Lung (tissue), 12 donors: Measurements from ENCODE around the gene SLC2A6. TPM values are rescaled to one million over a fixed set of nuclear protein-coding genes. Genes with fewer than 3 reads are reported as not detected.
A peak's percentile ranks its signal among the peaks of the same experiment; 100 is the strongest.

Experiments
- ATAC-seq: fragments of 200-7000 bp; cut with Tn5 transposase; one replicate; pipeline ENCODE4 v1.9.1; 2020; ENCODE audit warnings: moderate number of reproducible peaks; ENCODE audit not compliant: insufficient read depth, low FRiP score
- DNase-seq, 3 donors: peaks; one replicate each; pipeline ENCODE4 v3.0.0-alpha.2; 2013 to 2017
- H3K27ac ChIP-seq, 2 donors: one replicate each; pipeline ENCODE4 v1.5.1; 2013; ENCODE audit warnings: mild to moderate bottlenecking in 2 of 2, moderate library complexity in 2 of 2, control low read depth in 1 of 2, inconsistent platforms in 1 of 2, low read depth in 1 of 2, low read length in 1 of 2
- H3K27me3 ChIP-seq, 3 donors: one replicate each; pipeline ENCODE4 v1.5.1; 2013; ENCODE audit warnings: low read length in 2 of 3; ENCODE audit not compliant: control insufficient read depth in 3 of 3, insufficient read depth in 3 of 3
- H3K36me3 ChIP-seq, 4 donors: one replicate each; pipeline ENCODE4 v1.5.1; 2013; ENCODE audit warnings: low read length in 4 of 4, mild to moderate bottlenecking in 1 of 4, moderate library complexity in 1 of 4; ENCODE audit not compliant: control insufficient read depth in 4 of 4, insufficient read depth in 4 of 4
- H3K4me1 ChIP-seq, 5 donors: one replicate each; pipeline ENCODE4 v1.5.1; 2013; ENCODE audit warnings: low read length in 5 of 5, mild to moderate bottlenecking in 2 of 5, moderate library complexity in 1 of 5; ENCODE audit not compliant: control insufficient read depth in 5 of 5, insufficient read depth in 5 of 5
- H3K4me3 ChIP-seq: one replicate; pipeline ENCODE4 v1.5.1; 2013; ENCODE audit warnings: mild to moderate bottlenecking, control low read depth, moderate library complexity
- H3K9ac ChIP-seq, 2 donors: one replicate each; pipeline ENCODE4 v1.5.1; 2013; ENCODE audit warnings: low read length in 2 of 2, control low read depth in 1 of 2; ENCODE audit not compliant: insufficient read depth in 1 of 2
- H3K9me3 ChIP-seq, 4 donors: one replicate each; pipeline ENCODE4 v1.5.1; 2013; ENCODE audit warnings: low read length in 3 of 4, mild to moderate bottlenecking in 1 of 4, moderate library complexity in 1 of 4; ENCODE audit not compliant: control insufficient read depth in 4 of 4, insufficient read depth in 3 of 4
- CTCF ChIP-seq: IDR thresholded peaks from 2 replicates; pipeline ENCODE4 v1.5.1; 2012; ENCODE audit warnings: mild to moderate bottlenecking; ENCODE audit errors: control extremely low read depth, extremely low read depth
- WGBS, 2 donors: extraction: QIAGEN DNeasy Blood & Tissue Kit; methylation state at CpG; one replicate each; pipeline ENCODE4 v1.1.7; 2013; 5-methylcytosine and 5-hydroxymethylcytosine counted together
- polyA plus RNA-seq, 2 donors: library from polyadenylated mRNA; stranded (reverse); fragments of 200-250 nt; gene quantifications; one replicate each; pipeline ENCODE4 v1.2.1, GENCODE V29; 2013
- total RNA-seq, 2 donors: library from RNA; depleted of rRNA in 1 of 2; stranded (reverse); fragments of >200 nt in 1 of 2; gene quantifications; one replicate each; pipeline ENCODE4 v1.2.1, GENCODE V29; 2014 to 2021
- donor health status: control.
- donor health status: control.
- donor health status: Bipolar disorder and iron deficiency.
- donor health status: healthy.
- donor health status: DM: yes; HTN: yes; CAD: no.

SLC2A6 gene
- total and polyA plus RNA-seq, 4 donors, result 8.4 to 49.6 (median 18.5) TPM

DNA sequence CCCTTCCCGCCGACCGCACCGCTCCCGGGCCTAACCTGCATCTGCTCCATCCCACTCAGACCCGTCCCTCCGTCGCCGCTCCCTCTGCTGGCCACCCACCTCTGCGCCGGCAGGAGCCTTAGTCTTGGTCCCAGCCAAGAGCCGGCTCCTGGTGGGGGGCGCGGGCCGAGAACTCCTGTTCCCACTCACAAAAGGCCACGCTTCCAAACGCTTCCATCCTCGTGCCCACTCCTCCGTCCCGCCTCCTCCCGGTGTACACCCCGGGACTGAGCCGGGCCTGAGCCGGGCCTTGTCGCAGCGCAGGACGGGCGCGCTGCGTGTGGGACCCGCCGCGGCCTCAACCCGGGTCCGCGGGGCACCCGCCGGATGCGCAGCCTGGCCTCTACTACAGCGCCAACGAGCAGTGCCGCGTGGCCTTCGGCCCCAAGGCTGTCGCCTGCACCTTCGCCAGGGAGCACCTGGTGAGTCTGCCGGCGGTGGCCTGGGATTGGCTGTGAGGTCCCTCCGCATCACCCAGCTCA, 49.2 kb downstream of the SLC2A6 start:
- TF ChIP-seq CTCF, result no peak
- Histone ChIP-seq H3K36me3 (no peaks in the 10 kb centered on the region), H3K27ac (no peak overlapping the region), H3K4me1 (peaks cover 0 to 5% (median 0%) of the 10 kb centered on the region in 5 donors), H3K9ac (no peak overlapping the region), H3K9me3 (peaks cover 0 to 3% (median 0%) of the 10 kb centered on the region in 4 donors), H3K4me3 (no peak overlapping the region), H3K27me3 (peaks cover 0 to 3% (median 3%) of the 10 kb centered on the region in 3 donors)
- DNase-seq, result peak; percentile 24 to 51 (median 45)
- WGBS, 2 donors, result 29 to 36% methylated on average over 48 to 49 of the region's 49 CpGs
- ATAC-seq, result no peak

DNA sequence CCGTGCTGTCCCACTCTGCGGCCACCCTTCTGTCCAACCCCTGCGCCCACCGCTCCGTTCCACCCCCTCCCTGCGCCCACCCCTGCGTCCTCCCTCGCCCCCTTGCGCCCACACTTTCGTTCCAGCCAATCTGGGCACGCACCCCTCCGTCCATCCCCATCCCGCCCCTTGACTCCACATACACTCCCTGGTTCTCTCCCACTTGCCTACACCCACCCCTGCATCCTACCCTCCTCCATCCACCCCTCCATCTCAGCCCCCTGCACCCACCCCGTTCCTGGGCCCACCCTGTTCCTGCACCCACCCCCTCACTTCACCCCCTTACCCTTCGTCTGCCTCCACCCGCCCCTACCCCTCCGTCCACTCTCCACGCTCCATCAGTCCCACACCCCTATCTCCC, 49.7 kb downstream of the SLC2A6 start:
- no peak overlapping the region for H3K27ac ChIP-seq
- H3K9ac ChIP-seq, result no peak overlapping the region
- peaks cover 0 to 5% (median 0%) of the 10 kb centered on the region in 5 donors for H3K4me1 ChIP-seq
- 2 to 12% methylated on average over 14 to 18 of the region's 18 CpGs for WGBS, 2 donors
- peaks cover 0 to 3% (median 3%) of the 10 kb centered on the region in 3 donors for H3K27me3 ChIP-seq
- DNase-seq (no peak), ATAC-seq (no peak)
- no peak for TF ChIP-seq CTCF
- peaks cover 0 to 3% (median 0%) of the 10 kb centered on the region in 4 donors for H3K9me3 ChIP-seq
- H3K36me3 ChIP-seq, result no peaks in the 10 kb centered on the region
- no peak overlapping the region for H3K4me3 ChIP-seq

DNA sequence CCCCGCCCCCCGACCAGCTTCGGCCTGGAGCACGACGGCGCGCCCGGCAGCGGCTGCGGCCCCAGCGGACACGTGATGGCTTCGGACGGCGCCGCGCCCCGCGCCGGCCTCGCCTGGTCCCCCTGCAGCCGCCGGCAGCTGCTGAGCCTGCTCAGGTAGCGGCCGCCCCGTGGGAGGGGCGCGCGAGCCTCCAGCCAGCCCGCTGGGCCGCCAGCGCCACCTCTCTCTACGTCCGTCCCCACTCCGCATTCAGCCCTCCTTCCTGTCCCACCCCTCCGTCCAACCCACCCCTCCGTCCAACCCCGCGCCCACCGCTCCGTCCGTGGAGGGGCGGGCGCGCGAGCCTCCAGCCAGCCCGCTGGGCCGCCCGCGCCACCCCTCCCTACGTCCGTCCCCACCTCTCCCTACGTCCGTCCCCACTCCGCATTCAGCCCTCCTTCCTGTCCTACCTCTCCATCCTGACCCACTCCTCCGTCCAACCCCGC, 50.2 kb downstream of the SLC2A6 start:
- Histone ChIP-seq H3K9ac (no peak overlapping the region), H3K36me3 (no peaks in the 10 kb centered on the region), H3K27me3 (peaks cover 0 to 3% (median 3%) of the 10 kb centered on the region in 3 donors), H3K4me3 (peak overlapping the region; percentile 19), H3K27ac (no peak overlapping the region), H3K4me1 (peaks cover 0 to 5% (median 0%) of the 10 kb centered on the region in 5 donors), H3K9me3 (peaks cover 0 to 3% (median 0%) of the 10 kb centered on the region in 4 donors)
- DNase-seq (peak; percentile 27 to 54 (median 50)), ATAC-seq (no peak)
- WGBS, 2 donors, result 0 to 2% methylated on average over 11 to 56 of the region's 57 CpGs
- TF ChIP-seq CTCF, result no peak
